Ascending aorta (tissue), 2 donors: ENCODE data around the gene UGT2B7. TPM values are rescaled to one million over a fixed set of nuclear protein-coding genes. Genes with fewer than 3 reads are reported as not detected.

Experiments
- DNase-seq, 2 donors: peaks; one replicate each; pipeline ENCODE4 v3.0.0-alpha.2; 2019; ENCODE audit warnings: low spot score in 2 of 2
- H3K27ac ChIP-seq, 2 donors: fragments of 200-600 bp; sonication (generic); one replicate each; pipeline ENCODE4 v1.5.1; 2016 to 2017; ENCODE audit warnings: mild to moderate bottlenecking in 1 of 2
- H3K27me3 ChIP-seq: fragments of 200-600 bp; sonication (generic); one replicate; pipeline ENCODE4 v1.5.1; 2017
- H3K36me3 ChIP-seq, 2 donors: fragments of 200-600 bp; sonication (generic); one replicate each; pipeline ENCODE4 v1.5.1; 2016
- H3K4me1 ChIP-seq, 2 donors: fragments of 200-600 bp; sonication (generic); one replicate each; pipeline ENCODE4 v1.5.1; 2016 to 2017; ENCODE audit warnings: mild to moderate bottlenecking in 1 of 2
- H3K4me3 ChIP-seq, 2 donors: fragments of 200-600 bp; sonication (generic); one replicate each; pipeline ENCODE4 v1.5.1; 2016 to 2017; ENCODE audit warnings: mild to moderate bottlenecking in 1 of 2
- H3K9me3 ChIP-seq, 2 donors: fragments of 200-600 bp; sonication (generic); one replicate each; pipeline ENCODE4 v1.5.1; 2016
- CTCF ChIP-seq, 3 experiments: fragments of 200-600 bp in 2 of 3; fragments of 450-650 bp in 1 of 3; sonication (generic) in 2 of 3; IDR thresholded peaks; one replicate each; pipeline ENCODE4 v1.5.1; 2016 to 2019; ENCODE audit warnings: antibody characterized with exemption in 3 of 3, mild to moderate bottlenecking in 1 of 3, moderate library complexity in 1 of 3
- intact Hi-C: fragments of 100-400 bp; cut with DNase I; formaldehyde crosslinking; loops from one replicate; pipeline ENCODE4 v1.15.1; 2023
- total RNA-seq: library from RNA; depleted of rRNA; stranded (reverse); fragments of >200 nt; gene quantifications from one replicate; pipeline ENCODE4 v1.1.0, GENCODE V29; 2016

UGT2B7 gene
- total RNA-seq, 1 donor from 2014 or later, result not detected

DNA sequence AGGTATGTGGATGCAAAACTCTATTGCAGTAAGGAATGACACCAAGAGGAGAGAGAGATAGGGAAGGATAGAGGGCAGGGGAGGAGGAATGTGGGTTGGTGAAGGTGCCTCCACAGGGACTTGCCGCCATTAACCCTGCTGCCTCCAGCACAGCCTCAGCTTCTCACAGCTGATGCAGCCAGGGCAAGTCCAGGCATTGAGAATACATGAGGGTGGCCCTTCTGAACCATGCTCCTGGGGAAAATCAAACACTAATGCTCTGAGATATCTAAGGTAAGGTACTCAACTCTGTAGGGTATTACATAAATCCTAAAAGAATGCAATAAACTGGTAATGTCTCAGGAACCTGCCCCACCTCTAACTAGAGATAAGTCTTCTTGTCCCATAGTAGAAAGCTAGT, 28.7 kb downstream of the UGT2B7 start:
- H3K36me3 ChIP-seq, result no peaks in the 10 kb centered on the region
- H3K9me3 ChIP-seq, result no peaks in the 10 kb centered on the region
- H3K27ac ChIP-seq, result no peak overlapping the region
- no peak for TF ChIP-seq CTCF (IDR thresholded peaks at IDR 0.05)
- no peak overlapping the region for H3K4me3 ChIP-seq
- no peaks in the 10 kb centered on the region for H3K4me1 ChIP-seq
- intact Hi-C loops, result no loop called here
- DNase-seq, result no peak
- H3K27me3 ChIP-seq, result no peaks in the 10 kb centered on the region

DNA sequence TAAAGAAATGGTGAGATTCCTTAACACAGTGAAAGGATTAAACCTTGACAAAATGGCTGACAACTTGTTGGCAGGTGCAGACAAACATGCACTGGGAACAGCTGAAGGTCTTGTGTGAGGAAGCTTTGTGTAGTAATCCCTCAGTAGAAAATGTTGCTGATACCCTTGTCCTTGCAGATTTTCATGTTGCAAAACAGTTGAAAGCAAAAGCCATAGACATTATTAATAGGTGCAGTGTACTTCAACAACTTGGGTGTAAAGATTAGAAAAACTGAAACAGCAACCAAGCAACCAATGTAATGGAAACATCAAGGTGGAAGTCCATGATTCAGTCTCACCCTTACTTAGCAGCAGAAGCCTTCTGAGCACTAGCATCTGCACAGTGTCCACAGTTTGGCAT, 29.8 kb downstream of the UGT2B7 start:
- Histone ChIP-seq H3K4me3 (no peak overlapping the region), H3K36me3 (no peaks in the 10 kb centered on the region), H3K4me1 (no peaks in the 10 kb centered on the region), H3K27me3 (no peaks in the 10 kb centered on the region), H3K27ac (no peak overlapping the region), H3K9me3 (no peaks in the 10 kb centered on the region)
- intact Hi-C loops, result no loop called here
- TF ChIP-seq CTCF (IDR thresholded peaks at IDR 0.05), result no peak
- no peak for DNase-seq

GRCh38 chr4:69133993-69134392, 37.7 kb downstream of the UGT2B7 start:
- no peaks in the 10 kb centered on the region for H3K27me3 ChIP-seq
- no peaks in the 10 kb centered on the region for H3K9me3 ChIP-seq
- no peaks in the 10 kb centered on the region for H3K36me3 ChIP-seq
- intact Hi-C loops, result no loop called here
- H3K4me1 ChIP-seq, result no peaks in the 10 kb centered on the region
- DNase-seq, result no peak
- H3K27ac ChIP-seq, result no peak overlapping the region
- H3K4me3 ChIP-seq, result no peak overlapping the region
- no peak for TF ChIP-seq CTCF (IDR thresholded peaks at IDR 0.05)

DNA sequence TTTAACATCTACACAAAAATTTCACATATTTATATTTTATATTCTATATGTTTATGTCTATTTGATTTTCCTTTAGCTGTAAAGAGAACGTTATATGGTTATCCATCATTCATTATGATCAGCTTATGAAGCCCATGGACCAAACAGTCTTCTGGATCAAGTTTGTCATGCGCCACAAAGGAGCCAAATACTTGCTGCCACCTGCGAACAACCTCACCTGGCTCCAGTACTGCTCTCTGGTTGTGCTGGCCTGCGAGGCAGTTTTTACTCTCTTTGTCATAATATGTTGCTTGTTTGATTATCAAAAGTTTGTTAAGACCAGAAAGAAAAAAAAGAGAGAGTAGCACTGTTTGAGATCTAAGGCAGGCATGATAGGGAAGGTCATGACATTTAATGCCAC, 38.2 kb downstream of the UGT2B7 start:
- no peaks in the 10 kb centered on the region for H3K36me3 ChIP-seq
- H3K9me3 ChIP-seq, result no peaks in the 10 kb centered on the region
- no peak for DNase-seq
- no peak for TF ChIP-seq CTCF (IDR thresholded peaks at IDR 0.05)
- H3K4me3 ChIP-seq, result no peak overlapping the region
- no peaks in the 10 kb centered on the region for H3K27me3 ChIP-seq
- no peak overlapping the region for H3K27ac ChIP-seq
- intact Hi-C loops, result no loop called here
- H3K4me1 ChIP-seq, result no peaks in the 10 kb centered on the region

DNA sequence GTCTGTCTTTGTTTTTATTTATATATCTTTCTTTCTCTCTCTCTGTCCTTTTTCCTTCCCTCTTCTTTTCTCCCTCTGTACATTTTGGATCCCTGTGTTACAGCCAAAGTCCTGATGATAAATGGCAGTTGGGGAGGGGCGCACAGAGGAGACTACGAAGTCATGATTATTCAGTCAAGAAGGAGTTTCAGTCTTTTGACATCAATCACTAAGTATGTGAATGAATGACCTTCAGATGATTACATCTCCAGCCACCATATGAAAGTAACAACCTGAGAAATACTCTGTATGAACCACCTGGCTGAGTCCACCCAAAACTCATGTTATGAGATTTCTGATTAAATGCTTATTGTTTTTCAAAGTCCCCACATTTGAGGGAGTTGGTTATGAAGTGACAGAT, 45.0 kb downstream of the UGT2B7 start:
- no peaks in the 10 kb centered on the region for H3K27me3 ChIP-seq
- H3K4me1 ChIP-seq, result no peaks in the 10 kb centered on the region
- no peaks in the 10 kb centered on the region for H3K36me3 ChIP-seq
- no peak overlapping the region for H3K4me3 ChIP-seq
- DNase-seq, result no peak
- intact Hi-C loops, result no loop called here
- H3K9me3 ChIP-seq, result no peaks in the 10 kb centered on the region
- H3K27ac ChIP-seq, result no peak overlapping the region
- TF ChIP-seq CTCF (IDR thresholded peaks at IDR 0.05), result no peak

- Histone ChIP-seq H3K27ac (no peak overlapping the region), H3K4me1 (no peaks in the 10 kb centered on the region), H3K27me3 (no peaks in the 10 kb centered on the region), H3K36me3 (no peaks in the 10 kb centered on the region), H3K4me3 (no peak overlapping the region), H3K9me3 (no peaks in the 10 kb centered on the region)
- intact Hi-C loops, result no loop called here
- TF ChIP-seq CTCF (IDR thresholded peaks at IDR 0.05), result no peak
- DNase-seq, result no peak
Observed at GRCh38 chr4:69147334-69147733, 51.1 kb downstream of the UGT2B7 start.
